Endothelial cell of umbilical vein (primary cell): Measurements from ENCODE around the gene RNF121. TPM values are rescaled to one million over a fixed set of nuclear protein-coding genes. Genes with fewer than 3 reads are reported as not detected.

Experiments used
- BruUV-seq: library from RNA; stranded (reverse); fragments of 400-500 nt; replicated peaks from 2 replicates; lab custom pipeline; 2021; lab: Mats Ljungman, UMichigan
- CTCF ChIA-PET: fragments of 300-600, 350-600 bp; sonication (Branson Sonifier 250); formaldehyde crosslinking; loops from one replicate; lab custom pipeline; 2021; ENCODE audit warnings: antibody characterized with exemption, inconsistent platforms; lab: Charles Lee
- POLR2A ChIA-PET: fragments of 300-600, 350-600 bp; sonication (Branson Sonifier 250); formaldehyde crosslinking; loops from one replicate; lab custom pipeline; 2021; ENCODE audit warnings: antibody characterized with exemption, inconsistent platforms; lab: Charles Lee
- DNase-seq: peaks from one replicate; pipeline ENCODE4 v3.0.0-alpha.2; 2011; ENCODE audit warnings: low read depth, low spot score
- FAIRE-seq: peaks from 2 replicates; lab custom pipeline; 2011; peaks lifted over from hg19 to GRCh38; lab: Jason Lieb, UNC
- H2AFZ ChIP-seq: 2 replicates; pipeline ENCODE4 v1.6.0; 2012; ENCODE audit warnings: low read depth, low read length, control low read depth, inconsistent platforms
- H3K27ac ChIP-seq: 2 replicates; pipeline ENCODE4 v1.5.1; 2011; ENCODE audit warnings: low read depth, mild to moderate bottlenecking, control low read depth, low read length, moderate library complexity; ENCODE audit not compliant: insufficient read depth
- H3K27me3 ChIP-seq, 2 experiments: 2 replicates each; pipeline versions ENCODE4 v1.6.0 to v1.6.1; 2011; ENCODE audit warnings: low read length in 2 of 2, mixed read lengths in 1 of 2; ENCODE audit not compliant: control insufficient read depth in 2 of 2, insufficient read depth in 2 of 2
- H3K36me3 ChIP-seq, 2 experiments: 2 replicates in 1 of 2; 3 replicates in 1 of 2; pipeline ENCODE4 v1.5.1; 2011; ENCODE audit warnings: low read length in 2 of 2, mild to moderate bottlenecking in 1 of 2, moderate library complexity in 1 of 2; ENCODE audit not compliant: control insufficient read depth in 2 of 2, insufficient read depth in 2 of 2; ENCODE audit errors: extremely low read depth in 1 of 2
- H3K4me1 ChIP-seq: 3 replicates; pipeline ENCODE4 v1.5.1; 2011; ENCODE audit warnings: mild to moderate bottlenecking, low read length; ENCODE audit not compliant: control insufficient read depth, insufficient read depth; ENCODE audit errors: extremely low read depth
- H3K4me2 ChIP-seq: 2 replicates; pipeline ENCODE4 v1.6.1; 2011; ENCODE audit warnings: low read length, control low read depth, mixed read lengths; ENCODE audit not compliant: insufficient read depth
- H3K4me3 ChIP-seq, 3 experiments: fragments of 200-600 bp in 1 of 3; sonication (generic), shearing (Covaris generic) in 1 of 3; replicated peaks in 1 of 3; 2 replicates each; pipeline ENCODE4 v1.5.1; 2011 to 2016; ENCODE audit warnings: control low read depth in 3 of 3, low read length in 3 of 3, mild to moderate bottlenecking in 2 of 3, inconsistent platforms in 1 of 3, low read depth in 1 of 3, moderate library complexity in 1 of 3; ENCODE audit not compliant: insufficient read depth in 1 of 3
- H3K79me2 ChIP-seq: 2 replicates; pipeline ENCODE4 v1.6.0; 2012; ENCODE audit warnings: low read length, inconsistent platforms; ENCODE audit not compliant: control insufficient read depth, insufficient read depth
- H3K9ac ChIP-seq: replicated peaks from 2 replicates; pipeline ENCODE3; 2011; ENCODE audit warnings: low read length, control low read depth; ENCODE audit not compliant: insufficient read depth; ENCODE audit errors: extremely low read depth
- H3K9me1 ChIP-seq: replicated peaks from 3 replicates; pipeline ENCODE4 v1.6.0; 2011; ENCODE audit warnings: mild to moderate bottlenecking, low read length; ENCODE audit not compliant: control insufficient read depth, insufficient read depth; ENCODE audit errors: extremely low read depth
- H3K9me3 ChIP-seq: replicated peaks from 2 replicates; pipeline ENCODE4 v1.5.1; 2012; ENCODE audit warnings: low read length, inconsistent platforms; ENCODE audit not compliant: control insufficient read depth, insufficient read depth
- H4K20me1 ChIP-seq: replicated peaks from 2 replicates; pipeline ENCODE3; 2011; ENCODE audit warnings: mild to moderate bottlenecking, low read length; ENCODE audit not compliant: control insufficient read depth, insufficient read depth; ENCODE audit errors: extremely low read depth
- EZH2 ChIP-seq: IDR thresholded peaks from 2 replicates; pipeline ENCODE4 v1.6.1; 2012; ENCODE audit warnings: borderline replicate concordance, low read depth, mild to moderate bottlenecking, moderate library complexity, low read length, inconsistent platforms; ENCODE audit not compliant: severe bottlenecking
- FOS ChIP-seq: IDR thresholded peaks from 2 replicates; pipeline ENCODE4 v1.6.1; 2011; ENCODE audit warnings: mild to moderate bottlenecking, low read length, moderate library complexity, borderline replicate concordance; ENCODE audit not compliant: insufficient read depth
- GATA2 ChIP-seq: IDR thresholded peaks from 2 replicates; pipeline ENCODE4 v1.7.0; 2011; ENCODE audit warnings: low read depth, mild to moderate bottlenecking, moderate library complexity, mixed read lengths, low read length; ENCODE audit not compliant: insufficient read length, insufficient read depth
- JUN ChIP-seq: IDR thresholded peaks from 2 replicates; pipeline ENCODE4 v1.6.1; 2011; ENCODE audit warnings: borderline replicate concordance, low read depth; ENCODE audit not compliant: insufficient read length, insufficient read depth
- MYC ChIP-seq: IDR thresholded peaks from one replicate; pipeline ENCODE4 v1.6.1; 2011; ENCODE audit warnings: mild to moderate bottlenecking, low read depth, low read length
- POLR2A ChIP-seq: IDR thresholded peaks from 2 replicates; pipeline ENCODE4 v1.6.1; 2012; ENCODE audit warnings: low read depth, mild to moderate bottlenecking, control low read depth, low read length
- POLR2AphosphoS5 ChIP-seq: IDR thresholded peaks from 2 replicates; pipeline ENCODE4 v1.6.1; 2012; ENCODE audit warnings: low read depth, mild to moderate bottlenecking, control low read depth, low read length, moderate library complexity; ENCODE audit not compliant: insufficient read depth
- dilution Hi-C: fragments of 300-500 bp; cut with MboI; formaldehyde crosslinking; loops from one replicate; pipeline ENCODE4 v1.15.0; 2019; ENCODE audit warnings: low sequenced_read_pairs; ENCODE audit not compliant: extremely low pct_ligation_motif_present
- intact Hi-C: fragments of 100-400 bp; cut with micrococcal nuclease; formaldehyde crosslinking; loops from one replicate; pipeline ENCODE4 v1.10.0; 2022
- polyA plus RNA-seq, 4 experiments: library from polyadenylated mRNA; depleted of rRNA in 3 of 4; stranded (reverse) in 3 of 4; unstranded in 1 of 4; fragments of >200 nt; gene quantifications; 2 replicates each; pipeline versions ENCODE4 v1.2.1 to v1.2.3, GENCODE V29; 2011 to 2012; ENCODE audit warnings: missing spikeins in 1 of 4
- total RNA-seq: library from RNA; stranded (reverse); gene quantifications from 2 replicates; pipeline ENCODE4 v1.2.3, GENCODE V29; 2021
- TF ChIP-seq, protein P1 (sequence below), 2 donors: IDR thresholded peaks; 1 replicate in 1 of 2; 2 replicates in 1 of 2; pipeline ENCODE4 v1.5.1; 2011; ENCODE audit warnings: low read length in 2 of 2, mild to moderate bottlenecking in 2 of 2, moderate library complexity in 2 of 2, control low read depth in 1 of 2, inconsistent platforms in 1 of 2, low read depth in 1 of 2; ENCODE audit not compliant: insufficient read depth in 1 of 2; ENCODE audit errors: extremely low read depth in 1 of 2
- TF ChIP-seq, protein P2 (sequence below): IDR thresholded peaks from 2 replicates; pipeline ENCODE4 v1.6.1; 2011; ENCODE audit not compliant: insufficient read depth, insufficient read length

RNF121 gene
- total and polyA plus RNA-seq, 2 donors (not counting 3 experiments of a cell fraction or from before 2014, with no cell fraction given): 61.4 to 99.9 TPM

DNA sequence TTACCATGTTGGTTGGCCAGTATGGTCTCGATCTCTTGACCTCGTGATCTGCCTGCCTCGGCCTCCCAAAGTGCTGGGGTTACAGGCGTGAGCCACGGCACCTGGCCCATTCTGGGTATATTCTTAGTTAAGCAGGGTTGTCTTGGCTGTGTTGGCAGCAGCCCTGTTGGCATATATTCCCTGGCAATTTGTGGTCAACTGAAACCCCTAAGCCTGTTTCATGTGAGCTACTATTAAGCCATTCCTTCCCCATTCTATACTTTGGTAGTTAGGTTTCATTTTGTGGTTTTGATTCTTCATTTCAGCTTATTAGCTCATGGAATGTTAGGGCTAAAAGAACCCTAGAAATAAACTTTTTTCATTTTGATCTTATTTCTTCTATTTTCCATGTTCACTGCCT is 47.7 kb downstream of the RNF121 start:
- peaks cover 3 to 20% of the 10 kb centered on the region in 2 experiments for H3K36me3 ChIP-seq
- H3K4me3 ChIP-seq: no peak overlapping the region
- H3K79me2 ChIP-seq: peaks cover 73% of the 10 kb centered on the region
- no peak overlapping the region for H3K9ac ChIP-seq
- no peak overlapping the region for H3K27ac ChIP-seq
- dilution Hi-C loops (no loop called here), intact Hi-C loops (loop anchor here (2.0 kb wide), 2 partner anchors 438 to 454 kb away; no protein-coding TSS in a partner anchor)
- H3K4me1 ChIP-seq: no peaks in the 10 kb centered on the region
- no TSS peak for BruUV-seq
- H4K20me1 ChIP-seq: no peaks in the 10 kb centered on the region
- no peaks in the 10 kb centered on the region for H3K9me1 ChIP-seq
- no peaks in the 10 kb centered on the region for H3K27me3 ChIP-seq
- DNase-seq (no peak), FAIRE-seq (no peak)
- TF ChIP-seq MYC: no peak
- TF ChIP-seq, protein P1, sequence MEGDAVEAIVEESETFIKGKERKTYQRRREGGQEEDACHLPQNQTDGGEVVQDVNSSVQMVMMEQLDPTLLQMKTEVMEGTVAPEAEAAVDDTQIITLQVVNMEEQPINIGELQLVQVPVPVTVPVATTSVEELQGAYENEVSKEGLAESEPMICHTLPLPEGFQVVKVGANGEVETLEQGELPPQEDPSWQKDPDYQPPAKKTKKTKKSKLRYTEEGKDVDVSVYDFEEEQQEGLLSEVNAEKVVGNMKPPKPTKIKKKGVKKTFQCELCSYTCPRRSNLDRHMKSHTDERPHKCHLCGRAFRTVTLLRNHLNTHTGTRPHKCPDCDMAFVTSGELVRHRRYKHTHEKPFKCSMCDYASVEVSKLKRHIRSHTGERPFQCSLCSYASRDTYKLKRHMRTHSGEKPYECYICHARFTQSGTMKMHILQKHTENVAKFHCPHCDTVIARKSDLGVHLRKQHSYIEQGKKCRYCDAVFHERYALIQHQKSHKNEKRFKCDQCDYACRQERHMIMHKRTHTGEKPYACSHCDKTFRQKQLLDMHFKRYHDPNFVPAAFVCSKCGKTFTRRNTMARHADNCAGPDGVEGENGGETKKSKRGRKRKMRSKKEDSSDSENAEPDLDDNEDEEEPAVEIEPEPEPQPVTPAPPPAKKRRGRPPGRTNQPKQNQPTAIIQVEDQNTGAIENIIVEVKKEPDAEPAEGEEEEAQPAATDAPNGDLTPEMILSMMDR (IDR thresholded peaks at IDR 0.05; ENCODE audit: extremely low read depth in 1 of 2, insufficient read depth in 1 of 2, low read depth in 1 of 2, low read length in 2 of 2): no peak
- TF ChIP-seq EZH2: no peak
- no peak overlapping the region for H2AFZ ChIP-seq
- no peak overlapping the region for H3K4me2 ChIP-seq
- POLR2A ChIA-PET: no interaction called here
- H3K9me3 ChIP-seq: no peaks in the 10 kb centered on the region
- CTCF ChIA-PET: interaction anchor here (0.6 to 3.7 kb wide), 21 partner anchors 8 to 1439 kb away, joined by 3 to 38 read pairs (median 4); partner anchors contain the start of genes CLPB and XNDC1N

DNA sequence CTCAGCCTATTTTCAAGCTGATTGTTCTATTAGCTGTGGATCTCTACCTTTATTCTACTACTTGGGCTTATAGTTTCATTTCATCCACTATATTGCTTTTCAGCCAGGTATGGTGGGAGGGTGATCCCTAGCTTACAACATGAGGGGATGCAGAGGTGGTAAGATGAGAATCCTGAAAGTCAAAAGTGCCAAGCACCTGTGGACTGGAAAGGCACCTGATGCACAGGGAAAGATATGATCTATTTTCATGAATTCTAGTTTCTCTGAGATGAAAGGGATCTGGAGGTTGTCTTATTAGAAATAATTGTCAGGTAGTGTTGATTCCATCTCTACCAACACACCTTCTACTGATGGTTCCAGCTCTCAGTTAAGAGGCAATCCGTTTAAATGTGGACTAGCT is 48.2 kb downstream of the RNF121 start:
- TF ChIP-seq FOS (no peak), GATA2 (no peak), POLR2A (no peak), MYC (no peak), POLR2AphosphoS5 (no peak), JUN (no peak), EZH2 (no peak)
- TF ChIP-seq, protein P2, sequence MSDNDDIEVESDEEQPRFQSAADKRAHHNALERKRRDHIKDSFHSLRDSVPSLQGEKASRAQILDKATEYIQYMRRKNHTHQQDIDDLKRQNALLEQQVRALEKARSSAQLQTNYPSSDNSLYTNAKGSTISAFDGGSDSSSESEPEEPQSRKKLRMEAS: no peak
- TF ChIP-seq, protein P1 (IDR thresholded peaks at IDR 0.05; ENCODE audit: extremely low read depth in 1 of 2, insufficient read depth in 1 of 2, low read depth in 1 of 2, low read length in 2 of 2): no peak
- H3K27ac ChIP-seq: no peak overlapping the region
- H3K9me3 ChIP-seq: no peaks in the 10 kb centered on the region
- POLR2A ChIA-PET: no interaction called here
- no peaks in the 10 kb centered on the region for H3K27me3 ChIP-seq
- dilution Hi-C loops (no loop called here), intact Hi-C loops (loop anchor here (1.0 to 2.0 kb wide), 4 partner anchors 167 to 454 kb away; no protein-coding TSS in a partner anchor)
- no peaks in the 10 kb centered on the region for H4K20me1 ChIP-seq
- H3K9ac ChIP-seq: no peak overlapping the region
- H3K79me2 ChIP-seq: peaks cover 72% of the 10 kb centered on the region
- H3K36me3 ChIP-seq: peaks cover 3 to 19% of the 10 kb centered on the region in 2 experiments
- no peaks in the 10 kb centered on the region for H3K9me1 ChIP-seq
- DNase-seq (no peak), FAIRE-seq (no peak)
- H3K4me2 ChIP-seq: no peak overlapping the region
- H3K4me3 ChIP-seq: no peak overlapping the region
- no TSS peak for BruUV-seq
- H3K4me1 ChIP-seq: no peaks in the 10 kb centered on the region
- H2AFZ ChIP-seq: no peak overlapping the region
- CTCF ChIA-PET: interaction anchor here (0.7 to 3.7 kb wide), 26 partner anchors 9 to 457 kb away, joined by 3 to 38 read pairs (median 4); partner anchors contain the start of gene CLPB
